WERI-Rb-1 (cell line): ENCODE data around the gene PITPNB.

Experiments used
- DNase-seq: peaks from one replicate; pipeline ENCODE4 v3.0.0-alpha.2; 2020
- H3K27ac ChIP-seq: fragments of 250-450 bp; sonication (Bioruptor Pico); 2 replicates; pipeline ENCODE4 v1.5.1; 2020; ENCODE audit warnings: mild to moderate bottlenecking, moderate library complexity
- H3K27me3 ChIP-seq: fragments of 250-450 bp; sonication (Bioruptor Pico); 2 replicates; pipeline ENCODE4 v1.5.1; 2021; ENCODE audit warnings: mild to moderate bottlenecking, low read depth, moderate library complexity; ENCODE audit not compliant: insufficient read depth, severe bottlenecking
- H3K36me3 ChIP-seq: fragments of 250-450 bp; sonication (Bioruptor Pico); 2 replicates; pipeline ENCODE4 v1.5.1; 2020; ENCODE audit warnings: mild to moderate bottlenecking, moderate library complexity
- H3K4me3 ChIP-seq: 2 replicates; pipeline ENCODE4 v1.5.1; 2011; ENCODE audit warnings: low read depth, mild to moderate bottlenecking, control low read depth, low read length
- H3K9me3 ChIP-seq: fragments of 250-450 bp; sonication (Bioruptor Pico); 2 replicates; pipeline ENCODE4 v1.5.1; 2021; ENCODE audit warnings: mild to moderate bottlenecking, moderate library complexity; ENCODE audit not compliant: severe bottlenecking
- CTCF ChIP-seq: IDR thresholded peaks from 2 replicates; pipeline ENCODE4 v1.5.1; 2011; ENCODE audit warnings: low read depth, mild to moderate bottlenecking, control low read depth, inconsistent platforms, low read length

Gene PITPNB

GRCh38 chr22:27840436-27840835 lies 78.6 kb downstream of the PITPNB start:
- TF ChIP-seq CTCF = no peak
- H3K9me3 ChIP-seq = no peaks in the 10 kb centered on the region
- H3K36me3 ChIP-seq = no peaks in the 10 kb centered on the region
- no peak for DNase-seq
- H3K27me3 ChIP-seq = no peaks in the 10 kb centered on the region
- no peak overlapping the region for H3K27ac ChIP-seq
- no peak overlapping the region for H3K4me3 ChIP-seq

GRCh38 chr22:27839057-27839660 lies 79.9 kb downstream of the PITPNB start:
- Histone ChIP-seq H3K9me3 (no peaks in the 10 kb centered on the region), H3K4me3 (no peak overlapping the region), H3K36me3 (no peaks in the 10 kb centered on the region), H3K27ac (no peak overlapping the region), H3K27me3 (no peaks in the 10 kb centered on the region)
- no peak for DNase-seq
- no peak for TF ChIP-seq CTCF

GRCh38 chr22:27836181-27836580 lies 82.9 kb downstream of the PITPNB start:
- no peaks in the 10 kb centered on the region for H3K36me3 ChIP-seq
- H3K27ac ChIP-seq = no peak overlapping the region
- no peaks in the 10 kb centered on the region for H3K9me3 ChIP-seq
- TF ChIP-seq CTCF = no peak
- no peak for DNase-seq
- H3K27me3 ChIP-seq = no peaks in the 10 kb centered on the region
- H3K4me3 ChIP-seq = no peak overlapping the region

GRCh38 chr22:27835446-27835845 lies 83.6 kb downstream of the PITPNB start:
- no peak for DNase-seq
- Histone ChIP-seq H3K36me3 (no peaks in the 10 kb centered on the region), H3K27ac (no peak overlapping the region), H3K9me3 (no peaks in the 10 kb centered on the region), H3K27me3 (no peaks in the 10 kb centered on the region), H3K4me3 (no peak overlapping the region)
- TF ChIP-seq CTCF = no peak

- Histone ChIP-seq H3K27ac (no peak overlapping the region), H3K36me3 (no peaks in the 10 kb centered on the region), H3K9me3 (no peaks in the 10 kb centered on the region), H3K4me3 (no peak overlapping the region), H3K27me3 (no peaks in the 10 kb centered on the region)
- DNase-seq = no peak
- no peak for TF ChIP-seq CTCF
Measured at GRCh38 chr22:27834364-27835185, 84.5 kb downstream of the PITPNB start.
